GM03348 (cell line): Measurements from ENCODE around the gene S100A4.
"Not testable (repeated sequence)": the region's sequence is repeated elsewhere in the genome, so short reads cannot be mapped to it uniquely, and the experiment has no call there.

Experiments
- DNase-seq: peaks from one replicate; pipeline ENCODE4 v3.0.0; 2012; ENCODE audit warnings: low spot score

The S100A4 gene

GRCh38 chr1:153533689-153534201 is 11.9 kb downstream of the S100A4 start:
- peak; percentile 89 for DNase-seq

- peak; percentile 93 for DNase-seq
Observed at GRCh38 chr1:153532769-153533599, 12.6 kb downstream of the S100A4 start.

GRCh38 chr1:153532181-153532580 is 13.4 kb downstream of the S100A4 start:
- DNase-seq: no peak

GRCh38 chr1:153531638-153532037 is 14.0 kb downstream of the S100A4 start:
- no peak for DNase-seq

- no peak for DNase-seq
Observed at GRCh38 chr1:153527683-153528040, 17.9 kb downstream of the S100A4 start.

- DNase-seq: no peak
Observed at GRCh38 chr1:153527023-153527682, 18.5 kb downstream of the S100A4 start.

- no peak for DNase-seq
Observed at GRCh38 chr1:153526132-153526543, 19.5 kb downstream of the S100A4 start.

GRCh38 chr1:153525088-153525728 is 20.4 kb downstream of the S100A4 start:
- peak; percentile 41 for DNase-seq

- not testable (repeated sequence) for DNase-seq
Observed at GRCh38 chr1:153522353-153523048, 23.1 kb downstream of the S100A4 start.

- not testable (repeated sequence) for DNase-seq
Observed at GRCh38 chr1:153521808-153522207, 23.8 kb downstream of the S100A4 start.

GRCh38 chr1:153520818-153521476 is 24.7 kb downstream of the S100A4 start:
- DNase-seq: no peak

GRCh38 chr1:153520137-153520691 is 25.4 kb downstream of the S100A4 start:
- DNase-seq: not testable (repeated sequence)

GRCh38 chr1:153519242-153519641 is 26.4 kb downstream of the S100A4 start:
- no peak for DNase-seq

GRCh38 chr1:153515504-153516394 is 29.9 kb downstream of the S100A4 start:
- no peak for DNase-seq

GRCh38 chr1:153513666-153514065 is 31.9 kb downstream of the S100A4 start:
- DNase-seq: no peak

- no peak for DNase-seq
Observed at GRCh38 chr1:153513023-153513422, 32.6 kb downstream of the S100A4 start.

- peak; percentile 92 for DNase-seq
Observed at GRCh38 chr1:153510984-153511410, 34.6 kb downstream of the S100A4 start.

GRCh38 chr1:153509729-153510354 is 35.8 kb downstream of the S100A4 start:
- peak; percentile 58 for DNase-seq

GRCh38 chr1:153509036-153509435 is 36.6 kb downstream of the S100A4 start:
- no peak for DNase-seq
